ENCODE measurements around the gene FAM234B.

Gene FAM234B

GRCh38 chr12:13044002-13044905, at the start of gene FAM234B:
Gene FAM234B, plus strand, starts transcription at chr12:13044381. Its CDS starts 23 bp downstream, at chr12:13044404.
- Mint-ChIP-seq H3K4me1 (ENCODE audit: low read depth) (peaks cover 29% of the 10 kb centered on the region), H3K4me3 (peak within 1 kb of the TSS; percentile 83), H3K36me3 (ENCODE audit: low read depth) (peaks cover 2% of the 10 kb centered on the region), H3K27me3 (peaks cover 14% of the 10 kb centered on the region), H3K27ac (peak within 1 kb of the TSS; percentile 82), H3K9me3 (no peaks in the 10 kb centered on the region)
- DNase-seq, result peak; percentile 86

- Mint-ChIP-seq H3K9me3 (no peaks in the 10 kb centered on the region), H3K4me1 (ENCODE audit: low read depth) (peaks cover 32% of the 10 kb centered on the region)
Observed at GRCh38 chr12:12995088-12995487, 49.1 kb upstream of the FAM234B start.

GRCh38 chr12:12996209-12996608, 48.0 kb upstream of the FAM234B start:
- no peaks in the 10 kb centered on the region for H3K9me3 Mint-ChIP-seq
- no peak overlapping the region for H3K4me3 Mint-ChIP-seq
- H3K27me3 Mint-ChIP-seq, result peaks cover 3% of the 10 kb centered on the region
- H3K27ac Mint-ChIP-seq, result no peak overlapping the region
- no peak for DNase-seq
- H3K4me1 Mint-ChIP-seq (ENCODE audit: low read depth), result peaks cover 37% of the 10 kb centered on the region
- H3K36me3 Mint-ChIP-seq (ENCODE audit: low read depth), result peaks cover 1% of the 10 kb centered on the region

More at GRCh38 chr12:12995088-12995487, 49.1 kb upstream of the FAM234B start:
- Mint-ChIP-seq H3K27ac (no peak overlapping the region), H3K4me3 (no peak overlapping the region), H3K36me3 (ENCODE audit: low read depth) (no peaks in the 10 kb centered on the region), H3K27me3 (no peaks in the 10 kb centered on the region)
- DNase-seq, result no peak

DNA sequence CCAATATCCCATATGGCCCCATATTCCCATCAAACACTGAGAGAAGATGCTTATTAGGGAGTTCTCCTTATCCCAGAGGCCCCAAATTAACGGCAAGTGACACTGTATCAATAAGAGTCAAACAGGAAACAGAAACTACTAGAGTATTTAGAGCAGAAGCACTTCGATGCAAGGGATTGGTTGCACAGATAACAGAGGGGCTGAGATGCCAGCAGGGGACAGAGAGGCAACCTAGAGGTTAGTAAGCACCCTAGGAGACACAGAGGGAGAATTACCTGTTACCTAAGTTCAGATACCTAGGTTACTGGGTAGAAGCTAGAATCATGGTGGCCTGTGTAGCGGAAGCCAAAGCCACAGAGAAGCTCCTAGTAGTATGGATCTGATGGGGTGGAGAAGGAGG, 47.0 kb upstream of the FAM234B start:
- H3K4me3 Mint-ChIP-seq, result no peak overlapping the region
- H3K27ac Mint-ChIP-seq, result peak overlapping the region; percentile 6
- H3K4me1 Mint-ChIP-seq (ENCODE audit: low read depth), result peaks cover 41% of the 10 kb centered on the region

DNA sequence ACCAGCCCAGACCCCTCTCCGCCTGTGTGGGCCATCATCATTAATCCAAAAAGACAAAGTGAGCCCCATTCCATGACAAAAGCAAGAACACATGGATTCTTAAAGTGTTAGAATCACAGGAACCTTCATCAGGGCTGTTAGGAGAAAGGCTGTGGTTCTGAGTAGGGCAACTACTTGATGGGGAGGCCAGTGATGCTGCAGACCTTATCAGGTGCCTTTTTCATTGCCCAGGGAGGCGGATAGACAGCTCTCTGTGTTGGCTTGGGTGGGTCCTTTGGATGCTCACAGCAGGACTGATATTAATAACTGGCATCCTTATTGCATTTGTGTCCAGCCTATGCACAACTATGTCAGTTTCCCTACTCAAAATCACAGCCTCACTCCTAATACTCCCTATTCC, 46.4 kb upstream of the FAM234B start:
- Mint-ChIP-seq H3K4me1 (ENCODE audit: low read depth) (peaks cover 37% of the 10 kb centered on the region), H3K27ac (no peak overlapping the region), H3K36me3 (ENCODE audit: low read depth) (peaks cover 1% of the 10 kb centered on the region), H3K27me3 (peaks cover 13% of the 10 kb centered on the region), H3K4me3 (no peak overlapping the region), H3K9me3 (no peaks in the 10 kb centered on the region)
- no peak for DNase-seq

More for the DNA sequence above, 47.0 kb upstream of the FAM234B start:
- Mint-ChIP-seq H3K27me3 (peaks cover 8% of the 10 kb centered on the region), H3K9me3 (no peaks in the 10 kb centered on the region), H3K36me3 (ENCODE audit: low read depth) (peaks cover 1% of the 10 kb centered on the region)
- no peak for DNase-seq

DNA sequence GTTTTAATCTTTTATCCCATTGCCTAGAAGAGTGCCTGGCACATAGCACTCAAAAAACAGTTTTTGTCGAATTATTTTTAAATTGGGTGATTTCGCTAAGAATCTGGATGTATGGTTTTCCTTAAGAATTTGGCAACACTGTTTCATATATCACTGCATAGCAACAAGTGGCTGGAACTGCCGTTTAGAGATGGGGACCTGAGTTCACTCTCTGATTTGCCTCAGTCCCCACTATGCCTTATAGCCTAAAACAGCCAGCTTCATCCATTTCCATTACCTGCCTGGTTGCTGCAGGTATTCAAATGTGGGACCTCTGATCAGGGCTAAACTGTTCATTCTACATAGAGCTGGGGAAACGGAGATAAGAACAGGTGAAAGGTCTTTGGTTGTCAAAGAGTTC, 45.9 kb upstream of the FAM234B start:
- no peak for DNase-seq
- no peak overlapping the region for H3K27ac Mint-ChIP-seq
- H3K36me3 Mint-ChIP-seq (ENCODE audit: low read depth), result peaks cover 1% of the 10 kb centered on the region

GRCh38 chr12:12999271-12999958, 44.8 kb upstream of the FAM234B start:
- Mint-ChIP-seq H3K4me3 (peak overlapping the region; percentile 83), H3K4me1 (ENCODE audit: low read depth) (peaks cover 32% of the 10 kb centered on the region), H3K36me3 (ENCODE audit: low read depth) (peaks cover 1% of the 10 kb centered on the region), H3K27ac (peak overlapping the region; percentile 68), H3K27me3 (peaks cover 22% of the 10 kb centered on the region), H3K9me3 (no peaks in the 10 kb centered on the region)
- no peak for DNase-seq

More for the DNA sequence above, 45.9 kb upstream of the FAM234B start:
- no peaks in the 10 kb centered on the region for H3K9me3 Mint-ChIP-seq
- H3K4me1 Mint-ChIP-seq (ENCODE audit: low read depth), result peaks cover 34% of the 10 kb centered on the region
- no peak overlapping the region for H3K4me3 Mint-ChIP-seq
- peaks cover 18% of the 10 kb centered on the region for H3K27me3 Mint-ChIP-seq

GRCh38 chr12:12999959-13000615, 44.1 kb upstream of the FAM234B start, which contains the start of gene HEBP1:
Gene HEBP1, minus strand, starts transcription at chr12:13000265. Its CDS starts 151 bp downstream, at chr12:13000114.
- H3K36me3 Mint-ChIP-seq (ENCODE audit: low read depth), result peaks cover 1% of the 10 kb centered on the region

DNA sequence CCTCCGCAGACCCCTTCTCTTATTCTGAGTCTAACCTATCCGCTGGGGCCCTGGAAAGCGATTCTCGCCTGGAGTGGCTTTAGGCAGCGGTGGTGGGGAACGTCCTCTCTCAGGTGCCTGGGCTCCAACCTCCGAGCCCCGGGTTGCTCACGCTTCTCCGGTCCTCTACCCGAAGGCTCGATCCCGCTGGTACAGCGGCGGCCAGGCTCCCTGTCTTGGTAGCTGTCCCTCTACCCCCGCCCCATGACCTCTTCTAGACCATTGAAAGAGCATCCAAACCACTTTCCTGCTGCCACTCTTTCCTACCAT, 43.6 kb upstream of the FAM234B start:
- H3K27ac Mint-ChIP-seq, result peak overlapping the region; percentile 88
- peaks cover 1% of the 10 kb centered on the region for H3K36me3 Mint-ChIP-seq (ENCODE audit: low read depth)
- no peak for DNase-seq
- H3K4me1 Mint-ChIP-seq (ENCODE audit: low read depth), result peaks cover 32% of the 10 kb centered on the region
- H3K4me3 Mint-ChIP-seq, result peak overlapping the region; percentile 83
- no peaks in the 10 kb centered on the region for H3K9me3 Mint-ChIP-seq
- peaks cover 22% of the 10 kb centered on the region for H3K27me3 Mint-ChIP-seq

More at GRCh38 chr12:12999959-13000615, 44.1 kb upstream of the FAM234B start, which contains the start of gene HEBP1:
- H3K27ac Mint-ChIP-seq, result peak within 1 kb of the TSS; percentile 88
- peaks cover 32% of the 10 kb centered on the region for H3K4me1 Mint-ChIP-seq (ENCODE audit: low read depth)
- H3K9me3 Mint-ChIP-seq, result no peaks in the 10 kb centered on the region
- peak; percentile 99 for DNase-seq
- peaks cover 22% of the 10 kb centered on the region for H3K27me3 Mint-ChIP-seq
- peak within 1 kb of the TSS; percentile 83 for H3K4me3 Mint-ChIP-seq

- Mint-ChIP-seq H3K9me3 (no peaks in the 10 kb centered on the region), H3K4me1 (ENCODE audit: low read depth) (peaks cover 32% of the 10 kb centered on the region), H3K36me3 (ENCODE audit: low read depth) (peaks cover 1% of the 10 kb centered on the region), H3K27me3 (peaks cover 22% of the 10 kb centered on the region), H3K4me3 (peak overlapping the region; percentile 83), H3K27ac (peak overlapping the region; percentile 88)
- DNase-seq, result peak; percentile 69
Observed at GRCh38 chr12:13000925-13001774, 43.0 kb upstream of the FAM234B start.

DNA sequence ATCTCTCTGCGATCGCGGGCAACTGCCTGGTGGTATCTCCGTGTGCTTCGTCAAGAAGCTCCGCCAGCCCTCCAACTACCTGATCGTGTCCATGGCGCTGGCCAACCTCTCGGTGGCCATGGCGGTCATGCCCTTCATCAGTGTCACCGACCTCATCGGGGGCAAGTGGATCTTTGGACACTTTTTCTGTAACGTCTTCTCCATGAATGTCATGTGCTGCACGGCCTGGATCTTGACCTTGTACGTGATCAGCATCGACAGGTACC, 42.5 kb upstream of the FAM234B start:
- no peak overlapping the region for H3K27ac Mint-ChIP-seq
- H3K36me3 Mint-ChIP-seq (ENCODE audit: low read depth), result peaks cover 1% of the 10 kb centered on the region
- H3K27me3 Mint-ChIP-seq, result peaks cover 22% of the 10 kb centered on the region
- no peak for DNase-seq
- peak overlapping the region; percentile 73 for H3K4me3 Mint-ChIP-seq
- H3K9me3 Mint-ChIP-seq, result no peaks in the 10 kb centered on the region
- peaks cover 32% of the 10 kb centered on the region for H3K4me1 Mint-ChIP-seq (ENCODE audit: low read depth)

- Mint-ChIP-seq H3K27ac (no peak overlapping the region), H3K9me3 (no peaks in the 10 kb centered on the region), H3K27me3 (peaks cover 22% of the 10 kb centered on the region), H3K36me3 (ENCODE audit: low read depth) (peaks cover 1% of the 10 kb centered on the region), H3K4me1 (ENCODE audit: low read depth) (peaks cover 26% of the 10 kb centered on the region), H3K4me3 (peak overlapping the region; percentile 73)
- no peak for DNase-seq
Observed at GRCh38 chr12:13002301-13003097, 41.7 kb upstream of the FAM234B start.

DNA sequence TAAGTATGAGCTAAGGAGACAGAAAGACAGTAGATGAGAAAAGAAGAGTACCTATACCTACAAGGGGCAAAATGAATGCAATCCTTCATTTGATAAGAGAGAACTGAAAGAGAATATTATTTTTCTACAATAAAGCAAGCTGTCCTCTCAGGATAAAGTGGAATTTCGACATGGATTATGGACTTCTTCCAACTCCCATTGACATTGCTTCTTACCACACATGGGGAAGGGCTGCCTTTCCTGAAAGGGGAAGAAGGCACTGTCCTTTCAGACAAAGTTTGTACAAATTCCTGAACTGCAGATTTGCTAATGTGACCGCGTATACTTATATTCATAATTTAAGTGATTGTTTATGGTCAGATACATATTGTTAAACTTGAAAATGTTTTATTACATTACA, 39.8 kb upstream of the FAM234B start:
- no peak for DNase-seq
- Mint-ChIP-seq H3K36me3 (ENCODE audit: low read depth) (peaks cover 1% of the 10 kb centered on the region), H3K4me1 (ENCODE audit: low read depth) (peaks cover 15% of the 10 kb centered on the region), H3K9me3 (no peaks in the 10 kb centered on the region), H3K27me3 (peaks cover 22% of the 10 kb centered on the region), H3K4me3 (no peak overlapping the region), H3K27ac (no peak overlapping the region)

Data from activated T-cell treated with anti-CD3 and anti-CD28 coated beads, Interleukin-2, amount 50 U/mL, for 24 hours (primary cell).